GM19099 (cell line): ENCODE data around the gene CLDN9.

ENCODE experiments used
- POLR2A ChIP-seq: IDR thresholded peaks from 3 replicates; pipeline ENCODE4 v1.6.1; 2011; ENCODE audit warnings: low read depth; ENCODE audit not compliant: insufficient read length; ENCODE audit errors: extremely low read depth

Gene CLDN9

GRCh38 chr16:3026609-3027488 is 14.1 kb downstream of the CLDN9 start:
- no peak for TF ChIP-seq POLR2A

GRCh38 chr16:3027489-3027795 is 14.7 kb downstream of the CLDN9 start:
- no peak for TF ChIP-seq POLR2A

GRCh38 chr16:3027983-3028715 is 15.4 kb downstream of the CLDN9 start:
- peak; percentile 30 for TF ChIP-seq POLR2A

GRCh38 chr16:3028716-3029319 is 16.1 kb downstream of the CLDN9 start:
- no peak for TF ChIP-seq POLR2A

- TF ChIP-seq POLR2A: no peak
These were observed 16.9 kb downstream of the CLDN9 start for GRCh38 chr16:3029491-3030221.

DNA sequence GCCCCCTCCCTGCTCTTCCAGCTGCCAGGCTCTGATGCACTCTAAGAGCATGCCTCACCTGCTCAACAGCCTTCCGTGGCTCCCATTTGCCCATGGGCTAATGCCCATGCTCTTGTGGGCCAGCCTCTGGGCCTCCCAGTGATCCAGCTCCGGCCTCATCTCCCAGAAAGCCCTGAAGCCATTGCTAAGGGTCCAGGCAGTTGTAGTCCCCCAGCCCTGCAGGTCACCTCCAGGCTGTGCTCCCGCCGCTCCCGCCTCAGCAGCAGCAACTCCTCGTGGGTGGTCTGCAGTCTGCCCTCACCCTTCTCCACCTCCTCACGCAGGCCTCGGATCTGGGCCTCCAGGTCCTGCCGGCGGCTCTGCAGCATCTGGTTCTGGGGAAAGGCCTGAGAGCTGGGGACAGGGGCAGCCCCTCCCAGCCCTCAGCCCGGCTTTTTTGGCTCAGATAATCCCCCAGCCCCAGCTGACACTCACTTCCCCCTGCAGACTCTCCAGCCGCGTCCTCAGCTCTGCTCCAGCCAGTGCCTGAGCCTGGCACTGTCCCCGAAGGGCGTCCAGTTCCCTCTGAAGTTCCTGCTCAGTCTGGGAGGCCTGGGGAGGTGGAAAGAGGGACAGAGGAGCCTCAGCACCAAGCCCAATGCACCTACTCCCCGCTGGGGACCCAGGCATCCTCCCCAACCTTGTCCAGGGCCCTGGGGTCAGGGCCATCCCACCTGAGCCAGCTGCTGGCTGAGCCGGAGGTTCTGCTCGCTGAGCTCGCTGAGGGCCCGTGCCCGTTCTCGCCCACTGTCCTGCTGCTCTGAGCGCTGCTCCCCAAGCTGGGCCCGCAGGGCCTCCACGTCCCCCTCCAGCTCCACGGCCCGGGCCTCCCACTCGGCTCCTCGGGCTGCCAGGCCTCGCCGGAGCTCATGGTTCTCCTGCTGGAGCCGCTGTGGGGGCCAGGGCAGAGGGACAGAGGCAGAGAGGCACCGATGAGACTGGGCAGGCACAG is 17.8 kb downstream of the CLDN9 start:
- TF ChIP-seq POLR2A: no peak

DNA sequence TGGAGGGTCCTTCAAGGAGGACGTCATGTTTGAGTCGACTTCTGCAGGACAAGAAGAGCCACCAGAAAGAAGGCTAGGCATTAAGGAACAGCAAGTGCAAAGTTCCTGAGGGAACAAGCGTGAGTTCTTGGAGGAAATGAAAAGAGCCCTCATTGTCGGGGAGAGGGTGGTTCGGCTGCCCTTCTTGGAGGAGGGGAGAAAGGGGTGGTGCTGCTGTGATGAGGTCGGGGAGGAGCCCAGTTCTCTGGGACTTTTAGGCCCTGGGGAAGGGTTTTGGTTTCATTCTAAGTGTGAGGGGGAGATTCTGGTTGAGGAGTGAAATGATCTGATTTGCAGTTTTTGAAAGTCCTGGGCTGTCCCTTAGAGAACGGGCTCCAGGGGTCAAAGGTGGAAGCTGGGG is 19.9 kb downstream of the CLDN9 start:
- no peak for TF ChIP-seq POLR2A

- TF ChIP-seq POLR2A: no peak
These were observed 22.7 kb downstream of the CLDN9 start for GRCh38 chr16:3035289-3035971.

GRCh38 chr16:3035972-3036725 is 23.4 kb downstream of the CLDN9 start:
- TF ChIP-seq POLR2A: no peak

DNA sequence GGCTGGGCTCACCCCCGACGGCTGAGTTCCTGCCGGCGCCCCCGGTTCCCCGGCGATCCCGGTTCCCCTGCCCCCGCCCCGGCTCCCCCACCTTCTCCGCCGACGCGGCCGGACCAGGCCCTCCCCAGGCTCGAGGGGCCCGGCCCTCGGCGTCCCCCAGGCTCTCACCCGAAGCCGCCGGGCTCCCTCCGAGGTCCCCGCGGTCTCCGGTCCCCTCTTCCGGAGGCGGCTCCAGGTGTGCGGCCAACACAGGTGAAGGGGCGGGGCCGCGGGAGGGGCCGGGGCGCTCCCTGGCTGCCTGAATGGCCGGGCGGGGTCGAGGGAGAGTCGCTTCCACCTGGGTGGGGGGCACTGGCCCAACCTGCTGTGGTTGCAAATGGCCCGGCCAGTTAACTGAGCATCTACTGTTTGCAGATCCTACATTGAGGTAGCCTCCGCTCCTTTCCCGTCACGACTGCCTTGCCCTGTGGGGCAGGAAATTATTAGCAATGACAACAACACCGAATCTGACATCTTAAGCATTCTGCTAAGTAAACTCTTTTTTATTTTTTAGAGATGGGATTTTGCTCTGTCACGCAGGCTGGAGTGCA is 24.1 kb downstream of the CLDN9 start, which contains the start of gene BICDL2:
BICDL2 (minus strand) TSS at position 219 of the 590 bp plus-strand sequence. CDS start 1,448 bp downstream, outside the sequence.
- no peak for TF ChIP-seq POLR2A

- TF ChIP-seq POLR2A: no peak
These were observed 25.5 kb downstream of the CLDN9 start for GRCh38 chr16:3038256-3038655.

DNA sequence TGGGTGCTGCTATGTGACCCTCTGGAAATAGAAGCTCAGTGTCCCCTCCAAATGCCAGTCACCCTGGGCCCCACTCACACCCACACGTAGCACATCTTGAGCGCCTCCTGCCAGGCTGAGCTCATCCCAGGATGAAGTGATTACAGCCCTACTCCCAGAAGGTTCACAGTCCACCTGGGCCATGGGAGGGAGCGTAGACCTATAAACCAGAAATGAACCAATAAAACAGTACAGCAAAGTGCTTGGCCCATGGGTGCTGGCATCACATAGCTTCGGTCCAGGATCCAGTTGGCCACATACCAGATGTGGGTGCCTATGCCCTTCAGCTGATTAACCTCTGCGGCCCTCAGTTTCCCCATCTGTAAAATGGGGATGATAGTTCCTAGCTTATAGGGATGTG is 26.2 kb downstream of the CLDN9 start:
- TF ChIP-seq POLR2A: no peak
